GM18867 (cell line): ENCODE data around the gene CRY2.

ENCODE experiments used
- ATAC-seq: cut with Tn5 transposase; IDR thresholded peaks from one replicate; pipeline ENCODE4 v1.9.1; 2021; ENCODE audit warnings: mild to moderate bottlenecking, moderate library complexity; ENCODE audit not compliant: unreplicated experiment

Gene CRY2

GRCh38 chr11:45846174-45846675 lies 1.1 kb upstream of the CRY2 start:
- no peak for ATAC-seq

- ATAC-seq = peak; percentile 15
Observed at GRCh38 chr11:45847911-45848316, 639 bp downstream of the CRY2 start.

DNA sequence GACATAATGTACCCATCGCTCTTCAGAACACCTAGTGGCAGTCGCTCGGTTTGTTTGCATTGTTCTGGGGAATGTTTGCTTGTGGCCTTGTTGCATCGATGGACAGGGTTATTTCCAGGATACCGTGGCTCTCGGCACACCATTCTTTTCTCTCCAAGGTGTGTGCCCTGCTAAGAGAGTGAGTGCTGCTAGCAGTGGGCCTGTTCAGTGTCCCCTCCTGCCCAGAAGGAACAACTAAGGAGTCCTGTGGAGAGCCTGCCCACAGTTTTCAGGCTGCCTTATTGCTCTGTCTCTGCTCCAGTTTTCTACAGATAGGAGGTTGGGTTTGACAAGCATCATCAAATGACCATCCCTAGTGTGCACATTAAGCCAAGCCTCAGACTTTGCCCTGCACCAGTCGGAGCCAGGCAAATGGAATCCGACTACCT lies 1.4 kb downstream of the CRY2 start:
- ATAC-seq = no peak

- ATAC-seq = no peak
Observed at GRCh38 chr11:45850446-45850845, 3.2 kb downstream of the CRY2 start.

DNA sequence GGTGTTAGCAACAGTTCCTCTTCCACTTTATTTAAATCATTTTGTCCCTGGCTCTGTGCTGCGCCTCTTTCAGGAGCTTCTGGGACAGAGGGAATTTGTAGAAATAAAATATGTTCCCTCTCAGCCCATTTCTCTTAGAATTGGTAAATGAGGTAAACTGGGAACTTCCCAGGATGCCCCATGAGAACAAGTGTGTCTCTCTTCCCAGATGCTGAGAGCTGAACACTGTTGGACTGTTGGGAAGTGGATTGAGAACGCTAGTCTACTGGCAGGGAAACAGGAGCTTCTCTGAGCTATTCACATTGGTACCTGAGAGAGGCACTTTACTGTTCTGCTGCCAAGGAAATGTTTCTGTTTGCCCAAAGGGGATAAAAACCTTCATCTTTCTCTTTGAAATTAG lies 4.0 kb downstream of the CRY2 start:
- no peak for ATAC-seq

DNA sequence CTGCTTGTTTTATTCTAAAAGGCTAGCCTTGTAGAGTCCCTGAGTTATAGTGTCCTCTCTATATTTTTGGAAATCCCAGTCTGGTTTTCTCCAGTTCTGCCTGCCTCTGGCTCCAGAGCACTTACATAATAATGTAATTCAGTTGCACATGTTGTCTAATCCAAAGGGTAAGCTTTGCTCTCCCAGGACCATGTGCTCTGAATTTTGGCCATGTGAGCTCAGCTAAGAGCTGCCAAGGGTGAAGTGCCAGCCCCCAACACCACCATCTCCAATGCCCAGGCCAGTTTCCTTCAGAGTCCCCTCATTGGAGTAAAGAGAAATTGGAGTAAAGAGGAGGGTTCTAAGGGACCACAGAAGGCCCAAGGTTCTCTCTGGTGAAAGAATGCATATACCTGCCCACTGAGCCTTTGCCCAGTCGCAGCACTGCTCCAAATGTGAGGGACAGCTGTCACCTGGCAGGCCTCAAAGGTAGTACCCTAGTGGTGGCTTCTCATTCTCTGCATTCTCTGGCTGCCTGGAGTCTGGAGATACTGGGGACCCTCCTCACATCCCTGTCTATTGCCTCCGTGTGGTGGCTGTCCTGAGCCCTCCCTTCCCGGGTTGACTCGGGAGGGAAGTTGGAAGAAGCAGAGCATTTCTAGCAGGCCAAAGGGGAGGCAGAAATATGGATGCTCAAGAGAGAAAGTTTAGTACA lies 4.9 kb downstream of the CRY2 start:
- ATAC-seq = peak; percentile 25

GRCh38 chr11:45852712-45853101 lies 5.4 kb downstream of the CRY2 start:
- ATAC-seq = peak; percentile 61

DNA sequence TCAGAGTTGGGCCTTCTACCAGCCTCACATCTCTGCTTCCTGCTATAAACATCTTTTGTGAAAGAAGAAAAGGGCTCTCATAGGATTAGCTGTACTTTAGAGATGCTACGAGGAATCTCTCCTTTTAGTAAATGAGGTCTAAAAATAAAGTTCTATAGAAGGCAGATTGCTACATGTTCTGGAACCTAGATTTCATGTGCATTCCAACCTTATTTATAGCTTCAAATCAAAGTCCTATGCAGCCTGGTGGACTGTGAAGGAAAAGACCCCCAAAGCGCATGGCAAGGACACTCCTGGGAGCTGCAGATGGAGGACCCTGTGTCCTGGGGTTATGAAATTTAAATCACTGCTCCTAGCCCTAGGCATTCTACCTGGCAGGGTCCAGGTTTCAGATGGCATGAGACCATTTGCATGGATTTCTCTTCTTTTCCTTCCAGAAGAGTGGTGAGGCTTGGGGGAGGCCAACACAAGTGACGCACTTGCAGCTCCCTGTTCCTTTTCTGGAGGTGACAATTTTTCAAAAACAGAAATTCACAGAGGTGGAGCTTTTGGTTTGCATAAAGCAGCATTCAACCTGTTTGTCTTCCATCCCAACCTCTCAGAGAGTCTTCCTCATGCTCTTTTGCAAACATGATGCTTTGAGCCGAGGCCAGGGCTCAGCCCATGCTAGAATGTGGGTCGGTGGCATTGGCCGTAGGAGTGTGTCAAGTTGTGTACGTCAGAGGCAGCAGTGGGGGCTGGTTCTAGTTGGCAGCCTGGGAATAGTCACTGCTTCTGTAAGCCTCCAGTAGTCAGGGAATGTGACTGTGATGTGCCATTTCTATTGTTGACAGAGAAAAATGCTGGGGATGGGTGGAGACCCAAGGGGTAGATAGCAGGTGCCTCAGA lies 6.3 kb downstream of the CRY2 start:
- ATAC-seq = no peak

DNA sequence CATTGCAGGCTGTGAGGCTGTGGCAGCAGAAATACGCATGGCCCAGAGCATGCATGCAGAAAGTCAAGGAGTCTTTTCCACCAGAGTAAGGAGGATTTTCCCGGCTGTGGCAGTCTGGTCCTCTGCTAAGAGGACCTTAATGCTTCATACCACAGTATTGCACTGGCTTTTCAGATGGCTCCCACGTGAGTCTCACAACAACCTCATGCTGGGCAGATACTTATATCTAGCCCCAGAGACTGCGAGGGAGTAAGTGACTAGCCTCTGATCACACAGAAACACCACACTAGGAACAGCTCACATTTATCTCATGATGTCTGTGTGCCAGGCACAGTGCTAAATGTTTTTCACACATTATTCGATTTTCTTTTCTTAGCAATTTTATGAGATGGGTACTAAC lies 8.0 kb downstream of the CRY2 start:
- no peak for ATAC-seq

- ATAC-seq = no peak
Observed at GRCh38 chr11:45856044-45856468, 8.8 kb downstream of the CRY2 start.

GRCh38 chr11:45857961-45858474 lies 10.7 kb downstream of the CRY2 start:
- ATAC-seq = no peak

DNA sequence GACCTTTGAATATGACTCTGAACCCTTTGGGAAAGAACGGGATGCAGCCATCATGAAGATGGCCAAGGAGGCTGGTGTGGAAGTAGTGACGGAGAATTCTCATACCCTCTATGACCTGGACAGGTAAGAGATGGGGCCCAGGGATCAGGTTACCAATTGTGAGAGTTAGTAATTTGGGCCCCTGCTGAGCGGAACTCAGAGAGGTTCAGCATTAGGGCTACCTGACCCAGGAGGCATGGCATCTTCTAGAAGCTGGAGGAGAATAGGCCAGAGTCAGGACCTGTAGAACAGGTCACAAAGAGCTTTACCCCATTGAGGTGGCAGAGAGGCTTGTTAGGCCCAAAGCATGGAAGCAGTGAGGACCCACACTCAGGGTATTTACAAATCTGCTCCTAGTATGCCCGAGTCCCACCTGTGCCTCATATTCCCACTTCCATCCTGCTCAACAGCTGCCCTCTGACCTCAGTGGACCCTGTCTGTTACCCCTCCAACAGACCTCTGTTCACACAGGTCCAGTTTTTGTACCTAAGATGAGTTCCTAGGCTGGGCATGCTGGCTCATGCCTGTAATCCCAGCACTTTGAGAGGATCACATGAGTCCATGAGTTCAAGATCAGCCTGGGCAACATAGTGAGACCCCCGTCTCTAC lies 11.6 kb downstream of the CRY2 start:
- no peak for ATAC-seq

- no peak for ATAC-seq
Observed at GRCh38 chr11:45859661-45860140, 12.4 kb downstream of the CRY2 start.

- no peak for ATAC-seq
Observed at GRCh38 chr11:45860348-45860747, 13.1 kb downstream of the CRY2 start.

- no peak for ATAC-seq
Observed at GRCh38 chr11:45860764-45861510, 13.7 kb downstream of the CRY2 start.

- ATAC-seq = no peak
Observed at GRCh38 chr11:45864041-45864440, 16.8 kb downstream of the CRY2 start.

GRCh38 chr11:45869551-45869950 lies 22.3 kb downstream of the CRY2 start:
- no peak for ATAC-seq

DNA sequence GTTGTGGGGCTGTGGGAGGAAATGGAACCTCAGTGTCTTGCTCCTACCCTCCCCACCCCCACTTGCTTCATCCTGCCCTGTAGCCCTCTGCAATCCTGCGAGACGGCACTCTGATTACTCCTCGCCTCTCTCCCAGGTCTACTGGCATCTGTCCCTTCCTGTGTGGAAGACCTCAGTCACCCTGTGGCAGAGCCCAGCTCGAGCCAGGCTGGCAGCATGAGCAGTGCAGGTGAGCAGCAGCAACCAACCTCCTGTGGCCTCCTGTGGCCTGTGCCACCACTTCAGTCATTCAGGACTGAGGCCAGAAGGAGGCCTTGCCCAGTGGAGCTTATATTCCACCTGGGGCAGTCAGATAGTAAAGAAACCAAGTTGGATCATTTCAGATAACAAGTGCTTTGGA lies 23.4 kb downstream of the CRY2 start:
- no peak for ATAC-seq

DNA sequence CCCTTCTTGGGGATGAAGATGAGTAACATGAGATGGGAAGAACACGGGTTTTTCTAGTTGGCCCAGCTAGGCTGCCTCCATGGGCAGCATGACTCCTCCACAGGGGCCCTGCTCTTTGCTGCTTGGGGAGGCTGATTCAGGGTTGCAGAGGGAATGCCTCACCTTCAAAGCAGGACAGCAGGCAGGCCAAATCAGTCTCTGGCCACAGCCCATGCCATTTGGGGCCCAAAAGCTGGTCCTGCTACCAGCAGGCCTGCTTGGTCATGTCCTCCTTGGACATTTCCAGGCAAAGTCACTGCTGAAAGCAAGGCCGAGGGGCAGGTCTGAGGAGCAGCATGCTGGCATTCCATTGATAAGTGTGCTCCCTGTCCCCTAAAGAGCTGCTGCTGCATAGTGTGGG lies 24.4 kb downstream of the CRY2 start:
- no peak for ATAC-seq

DNA sequence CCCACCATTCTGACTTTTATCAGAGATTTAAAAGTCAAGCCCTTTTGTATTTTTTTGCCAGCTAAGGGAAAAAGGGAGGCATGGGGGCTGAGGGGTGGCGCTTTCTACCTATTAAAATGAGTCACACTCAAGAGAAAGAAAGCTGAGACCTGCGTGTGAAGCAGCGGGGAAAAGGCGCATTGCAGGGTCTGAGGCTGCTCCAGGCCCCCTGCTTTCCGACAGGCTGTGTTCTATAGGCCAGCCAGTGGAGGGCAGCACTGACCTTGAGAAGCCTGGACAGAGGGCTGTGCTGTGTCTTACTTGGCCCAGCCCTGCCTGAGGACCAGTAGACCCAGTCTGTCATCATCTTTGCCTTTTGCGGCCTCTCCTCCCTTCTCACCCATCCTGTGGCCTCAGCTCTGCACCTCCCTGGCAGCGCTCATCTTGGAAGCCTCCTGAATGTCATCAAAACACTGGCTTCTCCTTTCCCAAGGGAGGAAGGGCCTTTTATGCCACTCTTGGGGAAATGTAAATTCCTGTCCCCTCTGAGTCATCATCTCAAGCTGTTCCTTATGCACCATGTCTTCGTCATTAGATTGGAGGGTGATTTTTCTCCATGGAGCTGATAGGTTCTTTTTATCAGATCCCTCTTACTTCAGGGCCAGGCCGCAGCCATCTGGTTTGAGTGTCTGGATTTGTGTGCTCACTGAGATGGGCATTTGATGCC lies 25.5 kb downstream of the CRY2 start:
- ATAC-seq = no peak
